Activated T-helper 1 cell treated with anti-CD3 and anti-CD28 coated beads, Interleukin-12 subunit alpha, Interleukin-12 subunit beta, Interleukin-2, Interleukin-4 antibody, amounts not matched to agents 30 ng/mL and 10 ng/mL and 1 ng/mL, durations not matched to agents 14 hours and 24 hours and 36 hours (primary cell): Measurements from ENCODE around the gene SOD1. TPM values are rescaled to one million over a fixed set of nuclear protein-coding genes. Genes with fewer than 3 reads are reported as not detected.
"Not testable (repeated sequence)": the region's sequence is repeated elsewhere in the genome, so short reads cannot be mapped to it uniquely, and the experiment has no call there.

Source experiments
- DNase-seq: peaks from one replicate; pipeline ENCODE4 v3.0.0; 2021; ENCODE audit warnings: low spot score
- H3K27ac Mint-ChIP-seq: one replicate; pipeline ENCODE4 v1.8.0; 2021; ENCODE audit warnings: mild to moderate bottlenecking, mixed read lengths
- H3K27me3 Mint-ChIP-seq: one replicate; pipeline ENCODE4 v1.8.0; 2022; ENCODE audit warnings: mild to moderate bottlenecking, moderate library complexity, mixed read lengths; ENCODE audit not compliant: insufficient read depth
- H3K36me3 Mint-ChIP-seq: one replicate; pipeline ENCODE4 v1.8.0; 2021; ENCODE audit warnings: low read depth, mixed read lengths
- H3K4me1 Mint-ChIP-seq: one replicate; pipeline ENCODE4 v1.8.0; 2021; ENCODE audit warnings: low read depth, mixed read lengths
- H3K4me3 Mint-ChIP-seq: one replicate; pipeline ENCODE4 v1.8.0; 2021; ENCODE audit warnings: mild to moderate bottlenecking, moderate library complexity, mixed read lengths
- H3K9me3 Mint-ChIP-seq: one replicate; pipeline ENCODE4 v1.8.0; 2021; ENCODE audit warnings: mixed read lengths
- intact Hi-C: fragments of 100-400 bp; cut with micrococcal nuclease; formaldehyde crosslinking; loops from one replicate; pipeline ENCODE4 v1.15.1; 2024
- total RNA-seq: library from RNA; stranded (reverse); gene quantifications from 2 replicates; pipeline ENCODE4 v1.2.3, GENCODE V29; 2022

SOD1 gene
- total RNA-seq, result 346 and 354 TPM in 2 replicates

DNA sequence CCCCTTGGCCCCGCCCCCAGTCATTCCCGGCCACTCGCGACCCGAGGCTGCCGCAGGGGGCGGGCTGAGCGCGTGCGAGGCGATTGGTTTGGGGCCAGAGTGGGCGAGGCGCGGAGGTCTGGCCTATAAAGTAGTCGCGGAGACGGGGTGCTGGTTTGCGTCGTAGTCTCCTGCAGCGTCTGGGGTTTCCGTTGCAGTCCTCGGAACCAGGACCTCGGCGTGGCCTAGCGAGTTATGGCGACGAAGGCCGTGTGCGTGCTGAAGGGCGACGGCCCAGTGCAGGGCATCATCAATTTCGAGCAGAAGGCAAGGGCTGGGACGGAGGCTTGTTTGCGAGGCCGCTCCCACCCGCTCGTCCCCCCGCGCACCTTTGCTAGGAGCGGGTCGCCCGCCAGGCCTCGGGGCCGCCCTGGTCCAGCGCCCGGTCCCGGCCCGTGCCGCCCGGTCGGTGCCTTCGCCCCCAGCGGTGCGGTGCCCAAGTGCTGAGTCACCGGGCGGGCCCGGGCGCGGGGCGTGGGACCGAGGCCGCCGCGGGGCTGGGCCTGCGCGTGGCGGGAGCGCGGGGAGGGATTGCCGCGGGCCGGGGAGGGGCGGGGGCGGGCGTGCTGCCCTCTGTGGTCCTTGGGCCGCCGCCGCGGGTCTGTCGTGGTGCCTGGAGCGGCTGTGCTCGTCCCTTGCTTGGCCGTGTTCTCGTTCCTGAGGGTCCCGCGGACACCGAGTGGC, at the start of gene SOD1:
TSS of gene SOD1 (plus strand) at position 158 of the 723 bp plus-strand sequence. CDS start at position 235, 77 bp downstream.
- peaks cover 76% of the 10 kb centered on the region for H3K4me1 Mint-ChIP-seq

DNA sequence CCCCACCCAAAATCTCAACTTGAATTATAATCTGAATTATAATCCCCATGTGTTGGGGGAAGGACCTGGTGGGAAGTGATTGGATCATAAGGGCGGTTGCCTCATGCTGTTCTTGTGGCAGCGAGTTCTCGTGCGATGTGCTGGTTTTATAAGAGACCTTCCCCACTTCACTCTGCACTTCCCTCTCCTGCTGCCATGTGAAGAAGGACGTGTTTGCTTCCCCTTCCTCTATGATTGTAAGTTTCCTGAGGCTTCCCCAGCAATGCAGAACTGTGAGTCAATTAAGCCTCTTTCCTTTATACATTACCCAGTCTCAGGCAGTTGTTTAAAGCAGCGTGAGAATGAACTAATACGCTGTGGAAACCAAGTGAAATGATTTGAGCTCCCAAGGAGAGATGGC, 48.0 kb upstream of the SOD1 start:
- no peak overlapping the region for H3K4me3 Mint-ChIP-seq
- H3K36me3 Mint-ChIP-seq, result peaks cover 2% of the 10 kb centered on the region
- H3K27me3 Mint-ChIP-seq, result peaks cover 8% of the 10 kb centered on the region
- DNase-seq, result no peak
- peaks cover 10% of the 10 kb centered on the region for H3K9me3 Mint-ChIP-seq
- H3K4me1 Mint-ChIP-seq, result no peaks in the 10 kb centered on the region
- intact Hi-C loops, result no loop called here
- H3K27ac Mint-ChIP-seq, result no peak overlapping the region

More for the DNA sequence above, at the start of gene SOD1:
- Mint-ChIP-seq H3K9me3 (no peaks in the 10 kb centered on the region), H3K4me3 (peak within 1 kb of the TSS; percentile 99), H3K27ac (peak within 1 kb of the TSS; percentile 100), H3K36me3 (peaks cover 33% of the 10 kb centered on the region), H3K27me3 (no peaks in the 10 kb centered on the region)
- intact Hi-C loops, result loop anchor here (1.0 to 5.0 kb wide), 10 partner anchors 10 to 1067 kb away; partner anchors contain the start of genes CFAP298, KRTAP21-3 and SCAF4
- DNase-seq, result peak; percentile 96

DNA sequence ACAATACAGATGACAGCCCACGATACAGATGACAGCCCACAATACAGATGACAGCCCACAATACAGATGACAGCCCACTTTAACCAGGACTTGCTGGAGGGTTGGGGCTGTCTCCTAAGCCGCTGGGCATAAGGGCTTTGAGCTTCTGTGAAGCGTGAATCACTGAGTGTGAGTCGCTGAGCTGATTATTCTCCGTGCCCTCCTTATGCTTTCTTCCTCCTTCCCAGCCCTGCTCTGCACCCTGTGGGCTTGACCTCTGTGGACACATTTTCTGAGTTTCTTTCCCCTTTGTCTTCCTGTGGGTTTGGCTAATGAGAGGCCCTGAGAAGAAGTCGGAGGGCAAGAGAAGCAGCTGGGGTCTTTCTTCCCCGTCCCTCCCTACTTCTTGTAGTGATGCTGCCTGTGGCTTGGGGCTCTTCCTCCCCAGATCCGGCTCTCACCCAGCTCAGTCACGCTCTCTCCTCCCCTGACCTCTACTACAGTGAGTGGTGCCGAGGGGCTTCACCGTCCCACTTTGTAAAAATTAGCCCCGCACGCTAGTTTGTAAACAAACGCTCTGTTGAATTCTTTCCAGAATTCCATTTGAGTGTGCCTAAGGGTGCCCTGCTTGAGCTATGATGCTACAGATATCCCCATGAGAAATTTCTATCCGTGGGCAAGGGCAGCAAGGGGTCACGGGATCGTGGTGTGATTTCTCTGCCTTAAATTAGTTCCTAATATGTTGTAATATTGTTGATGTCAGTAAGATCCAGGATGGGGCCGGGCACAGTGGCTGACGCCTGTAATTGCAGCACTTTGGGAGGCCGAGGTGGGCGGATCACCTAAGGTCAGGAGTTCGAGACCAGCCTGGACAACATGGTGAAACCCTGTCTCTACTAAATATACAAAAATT, 46.4 kb upstream of the SOD1 start:
- Mint-ChIP-seq H3K27ac (no peak overlapping the region), H3K9me3 (peaks cover 10% of the 10 kb centered on the region), H3K36me3 (peaks cover 2% of the 10 kb centered on the region), H3K4me3 (no peak overlapping the region), H3K27me3 (peaks cover 6% of the 10 kb centered on the region), H3K4me1 (no peaks in the 10 kb centered on the region)
- intact Hi-C loops, result no loop called here
- DNase-seq, result no peak

DNA sequence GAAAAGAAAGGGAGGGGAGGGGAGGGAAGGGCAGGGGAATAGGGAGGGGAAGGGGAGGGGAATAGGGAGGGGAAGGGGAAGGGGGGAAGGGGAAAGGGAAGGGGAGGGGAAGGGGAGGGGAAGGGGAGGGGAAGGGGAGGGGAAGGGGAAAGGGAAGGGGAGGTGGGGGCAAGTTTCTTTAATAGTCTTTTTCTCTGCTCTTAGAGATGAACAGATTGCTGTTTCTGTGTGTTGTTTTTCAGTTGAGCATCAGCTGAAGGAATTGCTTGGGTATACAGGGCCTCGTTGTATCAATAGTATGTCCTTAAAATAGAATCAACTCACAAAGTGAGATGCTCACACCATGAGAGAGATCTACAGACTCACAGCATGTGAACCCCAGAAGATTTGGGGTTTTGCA, 44.8 kb upstream of the SOD1 start:
- Mint-ChIP-seq H3K9me3 (peaks cover 10% of the 10 kb centered on the region), H3K27me3 (peaks cover 4% of the 10 kb centered on the region), H3K36me3 (peaks cover 2% of the 10 kb centered on the region), H3K4me3 (no peak overlapping the region), H3K4me1 (peaks cover 7% of the 10 kb centered on the region), H3K27ac (no peak overlapping the region)
- no peak for DNase-seq
- intact Hi-C loops, result no loop called here

DNA sequence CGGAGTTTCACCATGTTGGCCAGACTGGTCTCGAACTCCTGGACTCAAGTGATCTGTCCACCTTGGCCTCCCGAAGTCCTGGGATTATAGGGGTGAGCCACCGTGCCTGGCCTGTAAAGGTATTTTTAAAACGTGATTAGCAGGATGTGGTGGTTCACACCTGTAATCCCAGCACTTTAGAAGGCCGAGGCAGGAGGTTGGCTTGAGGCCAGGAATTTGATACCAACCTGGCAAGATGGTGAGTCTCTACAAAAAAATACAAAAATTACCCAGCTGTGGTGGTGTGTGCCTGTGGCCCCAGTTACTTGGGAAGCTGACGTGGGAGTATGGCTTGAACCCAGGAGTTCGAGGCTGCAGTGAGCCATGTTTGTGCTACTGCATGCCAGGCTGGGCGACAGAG, 43.3 kb upstream of the SOD1 start:
- Mint-ChIP-seq H3K4me1 (peaks cover 7% of the 10 kb centered on the region), H3K27ac (no peak overlapping the region)
- intact Hi-C loops, result no loop called here

GRCh38 chr21:31618696-31619430, 40.6 kb upstream of the SOD1 start:
- H3K9me3 Mint-ChIP-seq, result no peaks in the 10 kb centered on the region
- peaks cover 3% of the 10 kb centered on the region for H3K27me3 Mint-ChIP-seq
- H3K36me3 Mint-ChIP-seq, result no peaks in the 10 kb centered on the region
- peaks cover 15% of the 10 kb centered on the region for H3K4me1 Mint-ChIP-seq
- DNase-seq, result no peak
- no peak overlapping the region for H3K4me3 Mint-ChIP-seq
- intact Hi-C loops, result no loop called here
- no peak overlapping the region for H3K27ac Mint-ChIP-seq

More for the DNA sequence above, 43.3 kb upstream of the SOD1 start:
- DNase-seq, result no peak
- Mint-ChIP-seq H3K36me3 (peaks cover 2% of the 10 kb centered on the region), H3K27me3 (peaks cover 4% of the 10 kb centered on the region), H3K9me3 (peaks cover 4% of the 10 kb centered on the region), H3K4me3 (no peak overlapping the region)

- Mint-ChIP-seq H3K27ac (no peak overlapping the region), H3K36me3 (no peaks in the 10 kb centered on the region), H3K4me3 (no peak overlapping the region), H3K4me1 (peaks cover 15% of the 10 kb centered on the region), H3K9me3 (no peaks in the 10 kb centered on the region), H3K27me3 (peaks cover 3% of the 10 kb centered on the region)
- no peak for DNase-seq
- intact Hi-C loops, result no loop called here
These were observed 37.1 kb upstream of the SOD1 start for GRCh38 chr21:31622397-31622796.

- Mint-ChIP-seq H3K4me1 (peaks cover 14% of the 10 kb centered on the region), H3K36me3 (no peaks in the 10 kb centered on the region), H3K27me3 (peaks cover 3% of the 10 kb centered on the region), H3K9me3 (no peaks in the 10 kb centered on the region), H3K27ac (no peak overlapping the region), H3K4me3 (no peak overlapping the region)
- DNase-seq, result no peak
- intact Hi-C loops, result no loop called here
These were observed 35.8 kb upstream of the SOD1 start for GRCh38 chr21:31623664-31624063.

DNA sequence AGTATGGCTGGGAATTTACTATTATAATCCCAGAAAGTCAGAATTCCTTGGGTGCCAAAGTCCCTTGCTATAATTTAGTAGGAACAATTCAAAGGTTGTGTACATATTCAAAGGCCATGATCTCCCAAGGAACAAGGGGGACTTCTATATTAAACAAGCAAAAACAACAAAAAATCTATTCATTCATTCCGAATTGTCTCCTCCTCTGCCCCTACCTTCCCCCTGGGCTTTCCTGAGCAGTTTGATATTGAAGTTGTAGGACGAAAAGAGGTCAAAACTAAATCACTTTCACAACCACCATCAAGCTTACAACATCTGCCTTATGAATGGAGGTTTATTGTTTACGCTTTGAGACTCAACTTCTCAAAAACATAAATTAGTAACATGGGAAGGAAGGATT, 35.3 kb upstream of the SOD1 start:
- DNase-seq, result no peak
- Mint-ChIP-seq H3K4me3 (no peak overlapping the region), H3K27ac (no peak overlapping the region), H3K9me3 (no peaks in the 10 kb centered on the region), H3K4me1 (peaks cover 9% of the 10 kb centered on the region), H3K27me3 (peaks cover 3% of the 10 kb centered on the region), H3K36me3 (no peaks in the 10 kb centered on the region)
- intact Hi-C loops, result no loop called here

DNA sequence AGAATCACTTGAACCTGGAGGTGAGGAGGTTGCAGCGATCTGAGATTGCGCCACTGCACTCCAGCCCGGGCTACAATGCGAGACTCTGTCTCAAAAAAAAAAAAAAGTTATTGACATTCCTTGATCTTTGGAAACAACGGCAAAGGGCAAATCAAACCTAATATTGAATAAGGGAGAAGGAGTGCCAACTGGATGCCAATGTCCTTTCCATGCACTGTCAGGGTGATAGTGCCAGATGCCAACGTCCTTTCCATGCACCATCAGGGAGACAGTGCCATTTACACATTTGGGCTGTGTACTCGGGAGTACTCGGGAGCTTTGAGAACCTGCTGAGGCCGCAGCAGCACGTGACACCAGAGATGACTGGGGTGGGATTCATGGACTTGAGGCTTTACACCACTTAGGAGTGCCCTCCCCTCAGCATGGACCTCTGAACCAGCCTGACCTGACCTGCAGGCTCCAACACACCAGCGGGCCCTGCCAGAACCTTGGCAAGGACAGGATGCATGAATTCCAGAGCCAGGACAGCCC, 34.5 kb upstream of the SOD1 start:
- Mint-ChIP-seq H3K4me1 (peaks cover 8% of the 10 kb centered on the region), H3K36me3 (no peaks in the 10 kb centered on the region), H3K27ac (no peak overlapping the region), H3K9me3 (no peaks in the 10 kb centered on the region), H3K27me3 (peaks cover 3% of the 10 kb centered on the region), H3K4me3 (no peak overlapping the region)
- intact Hi-C loops, result no loop called here
- no peak for DNase-seq

- no peak overlapping the region for H3K27ac Mint-ChIP-seq
- H3K9me3 Mint-ChIP-seq, result no peaks in the 10 kb centered on the region
- no peaks in the 10 kb centered on the region for H3K36me3 Mint-ChIP-seq
- no peak overlapping the region for H3K4me3 Mint-ChIP-seq
- H3K4me1 Mint-ChIP-seq, result no peaks in the 10 kb centered on the region
- H3K27me3 Mint-ChIP-seq, result peaks cover 6% of the 10 kb centered on the region
- intact Hi-C loops, result no loop called here
- no peak for DNase-seq
These were observed 29.4 kb upstream of the SOD1 start for GRCh38 chr21:31629972-31630711.

DNA sequence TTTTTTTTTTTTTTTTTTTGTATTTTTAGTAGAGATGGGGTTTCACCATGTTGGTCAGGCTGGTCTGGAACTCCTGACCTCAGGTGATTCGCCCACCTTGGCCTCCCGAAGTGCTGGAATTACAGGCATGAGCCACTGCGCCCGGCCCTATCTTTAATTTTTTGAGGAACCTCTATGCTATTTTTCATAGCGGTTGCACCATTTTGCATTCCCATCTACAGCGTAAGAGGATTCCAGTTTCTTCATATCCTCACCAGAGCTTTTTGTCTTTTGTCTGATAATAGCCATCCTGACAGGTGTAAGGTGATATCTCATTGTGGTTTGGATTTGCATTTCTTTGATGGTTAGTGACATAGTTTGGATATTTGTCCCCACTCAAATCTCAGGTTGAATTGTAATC, 27.6 kb upstream of the SOD1 start:
- DNase-seq, H3K36me3 Mint-ChIP-seq, H3K9me3 Mint-ChIP-seq, H3K4me3 Mint-ChIP-seq, intact Hi-C loops, H3K27me3 Mint-ChIP-seq, H3K4me1 Mint-ChIP-seq, H3K27ac Mint-ChIP-seq: not testable (repeated sequence)
